DMS53 treated with DMSO at 0.1 percent for 48 hours (cell line): Measurements from ENCODE around the gene SOCS2.
"Not testable (repeated sequence)": the region's sequence is repeated elsewhere in the genome, so short reads cannot be mapped to it uniquely, and the experiment has no call there.

Experiments used
- DNase-seq: peaks from one replicate; lab custom pipeline; 2025; ENCODE audit not compliant: unreplicated experiment; lab: John Stamatoyannopoulos, UW

The SOCS2 gene

DNA sequence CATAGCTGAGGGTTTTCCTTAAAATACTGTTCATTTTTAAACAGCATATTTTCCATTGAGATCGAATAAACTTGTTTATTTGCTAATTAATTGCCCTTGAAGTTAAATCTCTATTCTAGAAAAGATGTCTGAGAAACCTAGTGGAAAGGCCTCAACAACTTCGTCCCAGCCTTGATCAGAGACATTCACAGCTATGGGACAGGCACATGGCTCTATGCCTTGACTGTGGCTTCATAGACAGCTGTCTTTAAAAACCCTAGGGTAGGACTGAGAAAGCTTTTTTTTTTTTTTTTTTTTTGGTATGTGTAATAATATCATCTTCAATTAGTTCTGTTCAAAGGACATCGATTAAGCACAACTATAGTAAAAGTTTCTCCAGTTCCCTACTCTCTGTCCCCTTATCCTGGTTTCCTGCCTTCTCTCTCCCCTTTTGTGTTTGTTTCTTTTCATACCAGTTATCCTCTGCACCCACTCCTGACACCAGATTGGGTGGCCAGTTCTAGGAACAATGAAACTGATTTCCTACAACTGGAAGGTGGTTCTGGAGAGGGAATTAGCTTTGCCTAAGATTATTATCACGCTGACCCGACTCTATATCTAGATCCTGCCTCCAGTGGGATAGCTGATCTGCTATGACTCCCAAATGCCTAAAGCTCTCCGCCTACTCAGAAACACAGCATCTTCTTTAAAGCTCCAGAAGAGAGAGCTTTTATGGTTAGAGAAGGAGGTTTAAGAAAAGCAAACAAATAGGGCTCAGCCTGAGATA, 20.3 kb downstream of the SOCS2 start:
- DNase-seq, result no peak

DNA sequence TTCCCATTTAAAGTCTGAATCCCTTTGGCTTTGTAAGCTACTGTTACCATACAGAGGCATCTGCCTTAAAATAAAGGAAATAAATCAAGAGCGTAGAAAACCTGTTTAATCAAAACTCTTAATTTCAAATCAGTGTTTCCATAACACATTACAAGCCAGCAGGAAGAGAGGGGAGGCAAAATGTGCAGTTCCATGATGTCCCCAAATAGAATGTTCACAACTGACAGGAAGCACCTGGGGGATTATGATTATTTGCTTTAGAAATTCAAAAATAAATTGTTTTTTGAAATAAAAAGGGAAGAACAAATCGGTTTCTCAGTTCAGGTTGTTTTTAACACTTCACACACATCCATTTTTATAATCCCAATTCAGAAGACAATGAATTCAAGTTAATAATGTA, 21.4 kb downstream of the SOCS2 start:
- DNase-seq, result no peak

DNA sequence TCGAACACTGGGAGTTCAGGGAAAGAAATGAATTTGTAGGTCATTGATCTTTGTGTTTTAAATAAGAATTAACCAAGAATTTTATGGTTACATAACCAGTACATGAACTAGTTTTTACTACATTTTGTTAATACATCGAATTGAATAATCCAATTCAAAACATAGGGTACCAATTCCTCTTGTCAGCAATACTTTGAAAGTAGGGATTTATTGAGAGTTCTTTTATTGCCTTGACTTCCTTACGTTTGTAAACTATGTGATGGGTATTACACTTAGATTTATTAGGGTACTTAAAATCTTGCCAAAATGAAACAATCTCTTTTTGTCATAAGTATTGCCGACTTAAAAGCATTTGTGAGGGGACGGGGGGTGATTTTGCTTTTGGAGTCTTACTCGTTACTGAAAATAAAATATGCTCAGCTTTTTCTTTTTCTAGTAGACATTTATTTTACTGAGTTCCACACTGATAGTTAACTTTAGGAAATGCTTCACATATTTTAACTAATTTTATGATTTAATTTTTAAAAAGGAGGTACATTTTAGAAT, 22.4 kb downstream of the SOCS2 start:
- no peak for DNase-seq

DNA sequence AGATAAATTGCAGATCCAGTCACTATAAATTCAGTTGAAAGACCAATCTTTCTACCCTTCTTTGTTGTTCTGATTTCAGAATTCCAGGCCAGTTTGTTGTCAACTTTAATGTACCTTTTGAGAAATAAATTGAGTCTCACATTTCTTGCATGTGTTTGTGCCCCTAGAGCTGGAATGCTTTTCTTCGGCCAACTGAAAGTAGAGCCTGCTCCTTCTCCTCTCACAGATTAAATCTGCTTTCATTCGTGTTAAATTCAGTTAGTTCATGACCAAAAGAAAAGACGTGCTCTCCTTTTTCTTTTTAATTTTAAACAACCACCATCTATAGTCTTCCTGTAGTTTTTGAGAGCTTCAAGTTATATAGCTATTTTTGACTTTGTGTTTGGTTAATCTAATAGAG, 22.9 kb downstream of the SOCS2 start:
- no peak for DNase-seq

DNA sequence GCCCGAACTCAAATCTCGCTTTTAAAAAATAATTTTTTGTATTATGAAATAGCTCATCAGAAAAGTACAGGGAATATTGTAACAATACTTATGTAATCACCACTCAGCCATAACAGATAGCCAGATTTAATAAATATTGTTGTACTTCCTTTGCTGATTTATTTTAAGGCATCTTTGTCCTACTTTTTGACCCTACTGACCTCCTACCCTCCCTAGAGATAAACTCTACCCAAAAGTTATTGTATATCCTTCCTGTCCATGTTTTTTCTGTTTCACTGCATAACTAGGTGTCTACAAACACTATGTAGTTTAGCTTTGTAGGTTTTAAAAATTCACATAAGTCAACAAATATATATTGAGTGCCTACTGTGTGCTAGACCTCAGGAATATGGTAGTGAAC, 25.1 kb downstream of the SOCS2 start:
- no peak for DNase-seq

DNA sequence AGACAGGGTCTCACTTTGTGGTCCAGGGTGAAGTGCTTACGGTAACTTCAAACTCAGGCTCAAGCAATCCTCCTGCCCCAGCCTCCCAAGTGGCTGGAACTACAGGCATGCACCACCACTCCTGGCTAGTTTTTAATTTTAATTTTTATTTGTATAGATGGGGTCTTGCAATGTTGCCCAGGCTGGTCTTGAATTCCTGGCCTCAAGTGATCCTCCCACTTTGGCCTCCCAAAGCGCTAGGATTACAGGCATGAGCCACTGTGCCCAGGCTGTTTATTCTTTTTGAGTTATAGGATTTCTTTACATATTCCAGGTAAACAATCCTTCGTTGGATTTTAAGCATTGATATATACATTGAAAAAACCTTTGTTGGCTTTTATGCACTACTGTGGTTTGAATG, 26.7 kb downstream of the SOCS2 start:
- DNase-seq, result no peak

DNA sequence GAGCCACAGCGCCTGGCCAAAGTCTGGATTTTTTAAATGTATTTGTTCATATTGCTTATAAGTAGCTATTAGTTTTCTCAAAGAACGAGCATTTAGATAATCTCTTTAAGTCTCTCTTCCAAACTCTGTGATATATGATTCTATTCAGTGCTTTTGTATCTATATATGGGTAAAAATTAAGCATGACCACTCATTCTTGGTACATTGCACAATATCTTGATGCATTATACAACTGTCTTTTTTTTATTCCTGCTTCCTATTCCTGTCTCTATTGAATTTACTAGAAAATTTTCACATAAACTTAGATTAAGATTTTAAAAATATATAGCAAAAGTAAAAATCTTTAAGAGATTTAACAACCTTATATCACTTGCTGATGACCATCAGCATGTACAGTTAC, 29.1 kb downstream of the SOCS2 start:
- DNase-seq, result no peak

DNA sequence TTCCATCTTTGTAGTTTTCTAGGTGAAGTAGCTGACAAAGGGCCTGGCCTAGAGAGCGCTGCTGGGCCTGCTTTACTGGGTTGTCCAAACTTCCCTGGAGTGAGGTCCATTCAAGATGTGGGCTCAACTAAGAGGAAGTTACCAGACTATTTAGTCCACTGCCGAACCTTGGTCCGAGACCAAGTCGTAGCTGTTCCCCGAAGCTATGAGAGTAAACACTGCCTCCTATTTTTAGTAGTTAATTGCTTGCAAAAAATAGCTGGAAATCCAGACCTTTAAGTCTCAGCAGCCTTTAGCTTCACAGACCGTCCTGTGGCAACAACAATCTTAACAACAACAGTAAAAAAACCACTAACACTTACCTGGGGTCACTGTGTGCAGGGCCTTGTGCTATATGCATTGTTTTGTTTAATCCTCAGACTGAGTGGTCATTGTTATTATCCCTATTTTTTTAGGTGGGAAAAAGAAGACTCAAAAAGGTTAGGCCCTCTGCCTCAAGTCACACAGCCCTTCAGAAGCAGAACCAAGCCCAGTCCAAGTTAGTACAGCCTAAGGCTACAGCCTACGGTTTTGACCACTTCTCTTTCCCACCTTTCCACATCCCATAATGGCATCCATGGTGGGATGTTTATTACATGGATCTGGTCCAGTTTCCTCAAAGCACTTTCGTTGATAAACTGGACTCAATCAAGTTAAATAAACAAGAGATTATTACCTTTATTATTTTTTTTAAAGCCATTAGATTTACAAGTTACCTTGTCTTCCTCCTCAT, 30.6 kb downstream of the SOCS2 start:
- DNase-seq, result no peak

DNA sequence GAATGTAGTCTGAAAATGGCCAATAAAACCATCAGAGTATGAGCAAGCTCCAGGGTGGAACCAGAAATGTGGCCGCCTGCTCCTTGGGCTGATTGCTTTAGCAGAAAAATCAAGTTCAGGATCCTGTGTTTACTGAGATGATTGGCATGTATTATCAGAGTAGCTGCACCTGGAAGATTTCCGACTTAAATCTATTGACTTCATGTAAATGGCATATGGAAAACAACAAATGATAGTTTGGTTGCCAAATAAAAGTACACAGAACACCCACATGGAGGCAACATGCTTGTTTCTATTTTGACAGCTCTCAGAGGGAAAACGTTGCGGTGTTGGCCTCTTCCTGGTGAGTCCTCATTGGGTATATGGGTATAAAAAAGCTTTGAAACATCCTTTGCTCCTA, 31.3 kb downstream of the SOCS2 start:
- no peak for DNase-seq

DNA sequence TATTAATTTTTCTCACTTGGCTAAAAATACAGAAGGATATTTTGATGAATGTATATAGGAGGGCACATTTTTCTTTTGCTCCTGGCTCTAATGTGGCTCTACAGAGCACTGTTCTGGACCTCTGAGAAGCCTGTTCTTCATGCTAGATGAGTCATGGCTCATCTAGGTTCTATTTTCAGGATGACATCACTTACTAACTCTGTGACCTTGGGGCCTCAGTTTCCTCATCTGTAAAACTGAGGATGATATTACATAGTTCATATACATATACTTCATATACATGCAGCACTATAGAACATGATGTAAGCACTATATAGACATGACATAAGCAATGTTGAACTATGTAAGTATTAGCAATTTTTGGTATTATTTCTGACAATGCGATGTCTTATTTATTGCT, 35.8 kb downstream of the SOCS2 start:
- no peak for DNase-seq

DNA sequence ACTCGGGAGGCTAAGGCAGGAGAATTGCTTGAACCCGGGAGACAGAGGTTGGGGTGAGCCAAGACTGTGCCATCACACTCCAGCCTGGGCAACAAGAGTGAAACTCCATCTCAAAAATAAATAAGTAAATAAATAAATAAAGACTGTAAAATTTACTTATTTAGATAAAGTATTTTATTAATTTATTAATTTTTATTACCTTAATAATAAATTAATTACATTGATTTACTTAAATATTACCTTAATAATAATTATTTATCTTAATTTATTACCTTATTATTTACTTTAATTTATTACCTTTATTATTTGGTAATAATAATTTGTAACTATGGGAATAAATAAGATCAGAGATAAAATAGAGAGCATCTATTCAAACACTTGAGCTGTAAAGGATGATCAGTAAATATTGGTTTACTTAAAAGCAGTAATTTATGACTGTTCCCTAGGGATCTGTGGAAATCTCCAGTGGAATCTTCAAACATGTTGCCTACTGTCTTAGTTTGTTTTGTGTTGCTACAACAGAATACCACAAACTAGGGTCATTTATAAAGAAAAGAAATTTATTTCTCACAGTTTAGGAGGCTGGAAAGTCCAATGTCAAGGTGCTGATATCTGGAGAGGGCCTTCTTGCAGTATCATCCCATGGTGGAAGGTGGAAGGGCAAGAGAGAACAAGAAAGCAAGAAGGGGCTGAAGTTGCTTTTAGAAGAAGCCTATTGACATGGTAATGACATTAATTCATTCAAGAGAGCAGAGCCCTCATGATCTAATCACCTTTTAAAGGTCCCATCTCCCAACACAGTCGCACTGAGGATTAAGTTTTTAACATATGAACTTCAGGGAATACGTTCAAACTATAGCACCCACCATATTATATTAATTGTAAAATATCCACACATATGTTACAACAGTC, 37.1 kb downstream of the SOCS2 start:
- no peak for DNase-seq

DNA sequence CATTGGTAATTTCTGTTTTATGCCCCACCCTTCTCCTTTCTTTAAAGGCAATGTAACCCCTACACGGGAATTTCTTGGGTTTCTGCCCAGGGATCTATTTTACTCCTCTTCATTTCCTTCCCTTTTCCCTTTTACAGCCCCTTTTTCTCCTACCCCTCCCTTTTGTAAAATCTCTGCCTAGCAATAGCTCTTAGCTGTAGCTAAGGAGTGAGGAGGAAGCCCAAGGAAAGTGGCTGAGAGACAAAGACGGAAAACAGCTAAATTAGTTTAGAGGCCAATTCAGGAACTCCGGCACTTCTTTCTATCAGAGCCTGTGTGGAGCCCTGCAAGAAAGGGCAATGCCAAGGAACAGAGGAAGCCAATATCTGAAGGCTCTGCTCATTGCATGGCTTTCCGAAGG, 40.3 kb downstream of the SOCS2 start:
- DNase-seq, result no peak

DNA sequence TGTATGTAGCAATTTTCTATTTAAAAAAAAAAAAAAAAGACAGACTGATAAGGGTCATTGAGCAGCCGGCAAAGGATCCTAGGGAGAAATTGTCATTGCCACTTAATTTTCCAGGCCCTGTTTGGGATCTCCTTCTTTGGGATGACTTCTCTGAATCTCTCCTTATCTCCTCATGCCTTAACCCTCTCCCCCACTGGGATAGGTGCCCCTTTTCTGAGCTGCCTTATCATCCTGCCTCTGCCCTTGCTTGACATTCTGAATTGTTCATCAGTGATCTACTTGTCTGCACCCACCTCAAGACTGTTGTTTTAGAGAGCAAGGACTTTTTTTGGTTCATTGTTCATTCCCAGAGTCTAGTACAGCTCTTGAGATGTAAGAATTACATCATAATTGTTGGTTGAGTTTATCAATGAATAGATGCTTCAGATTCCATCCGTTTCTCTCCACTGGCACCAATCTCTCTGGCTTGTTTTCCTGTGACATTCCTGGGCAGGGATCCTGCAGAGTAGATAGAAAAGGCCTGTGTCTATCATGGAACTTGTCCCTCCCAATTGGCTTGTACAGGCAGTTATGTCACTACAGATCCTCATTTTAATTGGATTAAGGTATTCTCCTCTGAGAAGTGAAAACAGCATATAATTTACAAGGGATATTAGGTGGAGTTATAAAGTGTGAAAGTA, 42.6 kb downstream of the SOCS2 start:
- DNase-seq, result no peak

DNA sequence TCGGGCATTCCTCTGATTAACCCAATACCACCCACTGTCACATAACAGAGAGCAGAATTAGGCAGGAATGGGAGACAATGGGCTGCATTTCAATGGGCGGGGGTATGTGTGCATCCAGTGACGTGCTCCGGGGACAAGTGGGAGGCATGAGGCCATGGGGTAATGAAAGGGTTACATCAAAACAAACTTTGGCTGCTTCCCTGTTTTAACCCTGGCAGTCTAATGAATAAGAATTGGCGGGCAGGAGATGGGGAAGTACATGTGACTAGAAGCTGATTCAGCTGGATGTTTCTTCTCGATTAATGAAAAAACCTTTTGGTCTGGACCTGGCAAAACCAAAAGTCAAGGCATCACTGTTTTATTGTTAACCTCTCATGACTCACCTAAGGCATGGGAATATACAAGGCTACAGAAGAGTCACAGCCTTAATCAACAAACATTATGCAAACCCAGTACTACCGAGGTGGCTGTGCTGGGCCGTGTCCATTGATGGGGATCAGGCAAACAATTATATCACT, 44.2 kb downstream of the SOCS2 start:
- DNase-seq, result no peak

DNA sequence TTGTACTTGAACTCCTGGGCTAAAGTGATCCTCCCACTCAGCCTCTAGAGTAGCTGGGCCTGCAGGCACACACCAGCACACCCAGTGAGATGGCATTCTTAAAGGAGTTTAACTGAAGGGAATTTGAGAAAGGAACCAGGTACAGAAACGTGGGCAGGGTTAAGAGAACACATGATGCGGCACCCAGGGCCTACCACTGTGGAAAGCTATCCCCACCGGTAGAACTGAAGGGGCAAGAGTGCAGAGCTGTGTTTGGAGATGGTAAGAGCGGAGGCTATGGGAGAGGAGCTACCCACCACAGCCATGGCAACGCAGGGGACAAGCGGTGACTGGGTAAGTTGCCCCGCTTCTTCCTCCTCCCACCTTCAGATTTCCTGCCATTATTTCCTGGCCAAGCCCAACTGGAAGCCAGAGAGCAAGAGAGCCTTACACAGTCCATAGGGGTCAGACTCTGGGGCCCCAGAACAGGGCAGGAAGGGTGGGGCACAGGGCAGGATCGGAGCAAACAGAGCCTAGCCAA, 46.5 kb downstream of the SOCS2 start:
- no peak for DNase-seq

DNA sequence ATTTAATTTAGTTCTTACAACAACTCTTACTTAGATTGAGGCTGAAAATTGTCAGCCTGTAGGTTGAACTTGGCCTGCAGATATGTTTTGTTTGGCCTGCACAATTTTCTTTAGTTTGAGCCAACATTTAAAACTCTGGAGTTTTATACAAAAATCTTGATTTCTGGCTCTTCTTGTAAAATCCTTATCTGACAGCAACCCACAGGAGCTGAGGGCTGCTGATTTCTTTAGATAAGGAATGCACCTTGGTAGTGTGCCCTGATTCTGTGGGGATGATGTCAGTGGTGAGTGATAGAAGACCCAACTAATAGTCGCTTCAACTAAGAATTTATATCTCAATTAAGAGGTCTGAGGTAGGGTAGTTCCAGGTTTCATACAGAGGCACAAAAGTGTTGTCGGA, 49.5 kb downstream of the SOCS2 start:
- DNase-seq, result no peak

DNA sequence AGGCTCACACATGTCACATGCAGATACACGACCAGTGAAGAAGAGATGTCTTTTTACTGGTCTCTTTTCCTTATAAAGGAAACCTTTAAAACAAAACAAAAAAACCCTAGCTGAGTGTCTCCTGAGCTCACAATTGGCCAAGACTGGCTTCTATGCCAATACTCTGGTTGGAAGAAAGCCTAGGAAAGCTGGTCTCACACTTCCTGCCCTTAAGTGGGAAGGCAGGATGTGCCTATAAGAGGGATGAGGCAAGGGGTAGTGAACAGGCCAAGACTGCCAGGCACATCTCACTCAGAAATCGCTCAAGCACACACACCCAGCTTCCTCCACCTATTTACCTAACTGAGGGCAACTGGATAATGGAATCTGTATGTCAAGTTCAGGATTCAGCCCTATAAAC, 50.0 kb downstream of the SOCS2 start:
- DNase-seq, result no peak

DNA sequence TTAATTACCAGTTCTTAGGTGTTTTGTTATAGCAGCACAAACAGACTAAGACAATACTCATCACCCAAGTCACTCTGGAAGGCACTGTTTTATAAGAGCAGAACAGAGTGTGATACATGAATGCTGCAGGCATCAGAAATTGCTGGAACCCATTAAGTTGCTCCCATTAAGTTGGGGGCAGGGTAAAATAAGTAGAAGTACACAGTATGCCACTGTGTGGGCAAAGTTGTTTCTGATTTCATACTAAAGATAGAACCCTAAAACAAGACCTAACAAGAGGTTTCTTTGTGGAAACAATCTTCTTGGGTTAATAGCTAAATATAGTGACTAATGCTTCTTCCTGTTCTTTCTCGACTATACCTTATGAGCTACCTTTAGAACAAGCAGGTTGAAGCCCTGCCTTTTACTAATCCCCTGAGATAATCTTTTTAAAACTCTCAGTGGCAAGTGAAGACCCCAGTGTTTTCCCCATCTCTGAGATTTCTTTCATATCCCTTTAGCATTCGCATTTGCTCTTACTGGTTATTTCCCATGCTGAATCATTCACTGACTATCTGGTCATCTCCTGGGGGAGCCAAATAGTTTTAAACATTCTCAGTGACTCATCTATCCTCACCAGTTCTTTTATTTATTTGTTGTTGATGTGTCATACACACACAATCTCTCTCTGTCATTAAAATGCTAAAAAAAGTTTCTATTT, 52.3 kb downstream of the SOCS2 start:
- DNase-seq, result no peak

DNA sequence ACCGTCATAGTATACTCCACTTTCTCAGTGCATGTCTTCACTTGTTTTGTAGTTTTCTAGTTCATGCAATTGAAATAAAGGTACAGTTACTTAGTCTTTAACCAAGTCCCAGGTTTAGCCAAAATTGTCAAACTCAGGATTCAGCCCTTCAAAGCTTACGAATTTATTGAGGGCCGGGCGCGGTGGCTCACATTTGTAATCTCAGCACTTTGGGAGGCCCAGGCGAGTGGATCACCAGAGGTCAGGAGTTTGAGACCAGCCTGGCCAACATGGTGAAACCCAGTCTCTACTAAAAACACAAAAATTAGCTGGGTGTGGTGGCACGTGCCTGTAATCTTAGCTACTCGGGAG, 52.8 kb downstream of the SOCS2 start:
- DNase-seq, result not testable (repeated sequence)

DNA sequence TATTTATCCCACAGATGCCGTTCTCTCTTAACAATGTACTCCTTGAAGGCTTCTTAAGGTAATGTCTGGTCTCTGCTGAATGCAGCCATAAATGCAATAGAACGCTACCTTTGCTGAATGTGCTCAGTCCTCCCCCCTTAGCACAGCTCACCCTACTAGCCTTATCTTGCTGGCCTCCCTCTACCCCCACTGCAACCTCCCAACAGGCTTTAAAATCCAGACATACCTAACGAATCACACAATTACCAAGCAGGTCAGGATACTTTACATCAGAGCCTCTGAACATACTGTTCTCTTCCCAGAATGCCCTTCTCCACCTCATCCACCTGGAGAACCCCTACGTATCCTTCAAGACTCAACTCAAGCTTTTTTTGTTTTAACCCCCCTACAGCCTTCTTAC, 53.7 kb downstream of the SOCS2 start:
- no peak for DNase-seq
